GM12878 (cell line): ENCODE measurements around the gene COMMD1. TPM values are rescaled to one million over a fixed set of nuclear protein-coding genes. Genes with fewer than 3 reads are reported as not detected.

ENCODE experiments used
- ATF7 ChIP-seq: fragments of 450-650 bp; IDR thresholded peaks from 2 replicates; pipeline ENCODE4 v1.6.1; 2016; ENCODE audit warnings: low read depth, mild to moderate bottlenecking
- BHLHE40 ChIP-seq, 2 experiments: fragments of 450-650 bp in 1 of 2; IDR thresholded peaks; 2 replicates each; pipeline ENCODE4 v1.6.1; 2011 to 2017; ENCODE audit warnings: low read depth in 2 of 2, borderline replicate concordance in 1 of 2, improper control_type of control experiment in 1 of 2, low read length in 1 of 2, mild to moderate bottlenecking in 1 of 2
- CREB1 ChIP-seq: IDR thresholded peaks from 2 replicates; pipeline ENCODE4 v1.6.1; 2012; ENCODE audit warnings: low read depth, mild to moderate bottlenecking, inconsistent platforms
- CREM ChIP-seq: IDR thresholded peaks from 2 replicates; pipeline ENCODE4 v1.6.1; 2014; ENCODE audit warnings: antibody characterized with exemption, low read depth
- DPF2 ChIP-seq: fragments of 450-650 bp; IDR thresholded peaks from 2 replicates; pipeline ENCODE4 v1.6.1; 2017; ENCODE audit warnings: mild to moderate bottlenecking
- E2F4 ChIP-seq: IDR thresholded peaks from 2 replicates; pipeline ENCODE4 v1.6.1; 2012; ENCODE audit warnings: low read depth, low read length, improper control_type of control experiment
- IKZF1 ChIP-seq: fragments of 450-650 bp; conservative IDR thresholded peaks from 2 replicates; pipeline ENCODE4 v1.6.1; 2017; ENCODE audit warnings: antibody characterized with exemption, mild to moderate bottlenecking
- IKZF2 ChIP-seq, 2 experiments: fragments of 450-650 bp; IDR thresholded peaks; 2 replicates each; pipeline ENCODE4 v1.6.1; 2017; ENCODE audit warnings: mild to moderate bottlenecking in 2 of 2, moderate library complexity in 2 of 2
- JUNB ChIP-seq: IDR thresholded peaks from 2 replicates; pipeline ENCODE4 v1.6.1; 2016; ENCODE audit warnings: antibody characterized with exemption, mild to moderate bottlenecking
- KLF5 ChIP-seq: fragments of 450-650 bp; IDR thresholded peaks from 2 replicates; pipeline ENCODE4 v1.6.1; 2014; ENCODE audit warnings: mild to moderate bottlenecking; ENCODE audit not compliant: partially characterized antibody
- PKNOX1 ChIP-seq: fragments of 450-650 bp; IDR thresholded peaks from 2 replicates; pipeline ENCODE4 v1.6.1; 2016; ENCODE audit warnings: mild to moderate bottlenecking
- RUNX3 ChIP-seq: IDR thresholded peaks from 2 replicates; pipeline ENCODE4 v1.6.1; 2012; ENCODE audit warnings: low read length, inconsistent platforms
- TAF1 ChIP-seq: IDR thresholded peaks from 2 replicates; pipeline ENCODE4 v1.6.1; 2011; ENCODE audit warnings: mild to moderate bottlenecking, low read depth, low read length, borderline replicate concordance
- polyA plus RNA-seq, 11 experiments: library from polyadenylated mRNA; depleted of rRNA in 4 of 11; unstranded in 6 of 11; stranded (reverse) in 5 of 11; fragments of >200 nt; fragmentation: Nextera tagmentation in 4 of 11; fragmentation: Illumina TruSeq in 1 of 11; extraction: Ambion mirVana in 4 of 11; extraction: Trizol in 1 of 11; gene quantifications; 1 replicate in 1 of 11; 2 replicates in 10 of 11; pipeline versions ENCODE4 v1.2.1 to v1.2.3, GENCODE V29; 2011 to 2016; ENCODE audit warnings: inconsistent platforms in 2 of 11, missing spikeins in 2 of 11, low read depth in 1 of 11
- total RNA-seq, 4 experiments: library from RNA; depleted of rRNA in 3 of 4; stranded (reverse); fragments of >200 nt in 3 of 4; fragmentation: Illumina TruSeq in 1 of 4; extraction: Trizol in 1 of 4; gene quantifications; 2 replicates each; pipeline versions ENCODE4 v1.2.1 to v1.2.3, GENCODE V29; 2013 to 2021
- TF ChIP-seq, protein P1 (sequence below): fragments of 450-650 bp; IDR thresholded peaks from 2 replicates; pipeline ENCODE4 v1.6.1; 2017; ENCODE audit warnings: antibody characterized with exemption, mild to moderate bottlenecking, moderate library complexity

Gene COMMD1
- total and polyA plus RNA-seq, 10 of the 15 experiments (the other 5 are each of a cell fraction or from before 2014, with no cell fraction given): 39.7 to 210 (median 53.7) TPM

- TF ChIP-seq PKNOX1 (no peak), JUNB (peak; percentile 72), E2F4 (no peak), DPF2 (no peak), ATF7 (peak; percentile 73; the same call in 1 of the 2 replicates), TAF1 (no peak), BHLHE40 (IDR thresholded peaks at IDR 0.05; ENCODE audit: borderline replicate concordance in 1 of 2, low read depth in 2 of 2, low read length in 1 of 2) (no peak), CREB1 (peak; percentile 39; the same call in 1 of the 2 replicates), IKZF1 (peak; percentile 55), KLF5 (no peak), IKZF2 (IDR thresholded peaks at IDR 0.05) (peak; percentile 55 to 60; a peak in 2 of 4 replicates), CREM (peak; percentile 43; the same call in 1 of the 2 replicates), RUNX3 (peak; percentile 35; the same call in 1 of the 2 replicates)
- TF ChIP-seq, protein P1, sequence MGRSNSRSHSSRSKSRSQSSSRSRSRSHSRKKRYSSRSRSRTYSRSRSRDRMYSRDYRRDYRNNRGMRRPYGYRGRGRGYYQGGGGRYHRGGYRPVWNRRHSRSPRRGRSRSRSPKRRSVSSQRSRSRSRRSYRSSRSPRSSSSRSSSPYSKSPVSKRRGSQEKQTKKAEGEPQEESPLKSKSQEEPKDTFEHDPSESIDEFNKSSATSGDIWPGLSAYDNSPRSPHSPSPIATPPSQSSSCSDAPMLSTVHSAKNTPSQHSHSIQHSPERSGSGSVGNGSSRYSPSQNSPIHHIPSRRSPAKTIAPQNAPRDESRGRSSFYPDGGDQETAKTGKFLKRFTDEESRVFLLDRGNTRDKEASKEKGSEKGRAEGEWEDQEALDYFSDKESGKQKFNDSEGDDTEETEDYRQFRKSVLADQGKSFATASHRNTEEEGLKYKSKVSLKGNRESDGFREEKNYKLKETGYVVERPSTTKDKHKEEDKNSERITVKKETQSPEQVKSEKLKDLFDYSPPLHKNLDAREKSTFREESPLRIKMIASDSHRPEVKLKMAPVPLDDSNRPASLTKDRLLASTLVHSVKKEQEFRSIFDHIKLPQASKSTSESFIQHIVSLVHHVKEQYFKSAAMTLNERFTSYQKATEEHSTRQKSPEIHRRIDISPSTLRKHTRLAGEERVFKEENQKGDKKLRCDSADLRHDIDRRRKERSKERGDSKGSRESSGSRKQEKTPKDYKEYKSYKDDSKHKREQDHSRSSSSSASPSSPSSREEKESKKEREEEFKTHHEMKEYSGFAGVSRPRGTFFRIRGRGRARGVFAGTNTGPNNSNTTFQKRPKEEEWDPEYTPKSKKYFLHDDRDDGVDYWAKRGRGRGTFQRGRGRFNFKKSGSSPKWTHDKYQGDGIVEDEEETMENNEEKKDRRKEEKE: no peak
Observed at GRCh38 chr2:62076980-62077638, 171.6 kb downstream of the COMMD1 start (continued).
